HG03280 (cell line): ENCODE measurements around the gene TRIM56.
A peak's percentile ranks its signal among the peaks of the same experiment; 100 is the strongest.
"Not testable (repeated sequence)": the region's sequence is repeated elsewhere in the genome, so short reads cannot be mapped to it uniquely, and the experiment has no call there.

Source experiments
- ATAC-seq: cut with Tn5 transposase; IDR thresholded peaks from one replicate; pipeline ENCODE4 v1.9.1; 2021; ENCODE audit warnings: mild to moderate bottlenecking, moderate library complexity; ENCODE audit not compliant: unreplicated experiment

The TRIM56 gene

DNA sequence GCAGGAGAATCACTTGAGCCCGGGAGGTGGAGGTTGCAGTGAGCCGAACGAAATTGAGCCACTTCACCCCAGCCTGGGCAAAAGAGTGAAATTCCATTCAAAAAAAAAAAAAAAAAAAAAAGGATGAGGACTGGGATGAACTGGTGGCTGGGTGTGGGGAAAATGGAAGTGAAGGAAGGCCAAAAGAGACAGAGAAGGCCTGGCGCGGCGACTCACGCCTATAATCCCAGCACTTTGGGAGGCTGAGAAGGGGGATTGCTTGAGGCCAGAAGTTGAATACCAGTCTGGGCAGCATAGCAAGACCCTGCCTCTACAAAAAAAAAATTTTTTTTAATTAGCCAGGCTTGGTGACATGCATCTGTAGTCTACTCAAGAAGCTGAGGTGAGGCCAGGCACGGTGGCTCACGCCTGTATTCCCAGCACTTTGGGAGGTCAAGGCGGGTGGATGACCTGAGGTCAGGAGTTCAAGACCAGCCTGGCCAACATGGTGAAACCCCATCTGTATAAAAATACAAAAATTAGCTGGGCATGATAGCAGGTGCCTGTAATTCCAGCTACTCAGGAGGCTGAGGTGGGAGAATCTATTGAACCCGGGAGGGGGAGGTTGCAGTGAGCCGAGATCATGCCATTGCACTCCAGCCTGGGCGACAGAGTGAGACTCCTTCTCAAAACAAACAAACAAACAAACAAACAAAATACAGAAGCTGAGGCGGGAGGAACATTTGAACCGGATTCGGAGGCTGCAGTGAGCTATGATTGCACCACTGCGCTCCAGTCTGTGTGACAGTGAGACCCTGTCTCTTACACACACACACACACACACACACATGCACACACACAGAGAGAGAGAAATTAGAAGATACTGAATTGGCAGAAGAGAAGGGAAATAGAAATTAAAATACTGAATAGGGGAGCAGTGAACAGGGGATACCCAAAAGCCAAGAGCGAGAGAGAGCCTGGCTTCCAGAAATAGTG is 47.6 kb downstream of the TRIM56 start:
- ATAC-seq: not testable (repeated sequence)

DNA sequence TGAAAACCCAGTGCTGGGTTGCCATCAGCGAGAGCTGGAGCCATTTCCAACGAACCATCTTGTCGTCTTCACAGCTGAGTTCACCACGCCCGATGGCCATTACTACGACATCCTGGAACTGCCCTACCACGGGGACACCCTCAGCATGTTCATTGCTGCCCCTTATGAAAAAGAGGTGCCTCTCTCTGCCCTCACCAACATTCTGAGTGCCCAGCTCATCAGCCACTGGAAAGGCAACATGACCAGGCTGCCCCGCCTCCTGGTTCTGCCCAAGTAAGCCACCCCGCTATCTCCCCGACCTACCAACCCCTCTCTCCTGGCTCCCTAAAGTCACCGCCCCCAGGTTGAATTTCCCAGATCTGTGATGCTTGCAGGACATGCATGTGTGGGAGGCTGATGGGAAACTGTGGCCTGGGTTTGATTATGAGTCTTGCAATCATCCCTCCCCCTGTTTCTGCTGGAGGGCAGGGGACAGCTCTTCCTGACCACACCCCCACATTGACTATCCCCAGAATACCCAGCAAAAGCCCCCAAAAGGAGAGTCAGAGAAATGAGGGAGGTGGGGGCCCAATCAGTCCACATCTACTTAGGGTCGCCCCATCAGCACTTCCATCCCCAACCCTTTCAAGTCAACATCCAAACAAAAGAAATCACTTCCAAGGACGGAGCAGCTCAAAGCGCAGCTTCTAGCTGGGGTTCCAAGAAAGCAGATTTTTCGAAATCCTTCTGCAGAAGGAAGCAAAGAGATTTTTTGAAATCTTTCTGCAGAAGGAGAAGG is 48.5 kb downstream of the TRIM56 start:
- no peak for ATAC-seq

DNA sequence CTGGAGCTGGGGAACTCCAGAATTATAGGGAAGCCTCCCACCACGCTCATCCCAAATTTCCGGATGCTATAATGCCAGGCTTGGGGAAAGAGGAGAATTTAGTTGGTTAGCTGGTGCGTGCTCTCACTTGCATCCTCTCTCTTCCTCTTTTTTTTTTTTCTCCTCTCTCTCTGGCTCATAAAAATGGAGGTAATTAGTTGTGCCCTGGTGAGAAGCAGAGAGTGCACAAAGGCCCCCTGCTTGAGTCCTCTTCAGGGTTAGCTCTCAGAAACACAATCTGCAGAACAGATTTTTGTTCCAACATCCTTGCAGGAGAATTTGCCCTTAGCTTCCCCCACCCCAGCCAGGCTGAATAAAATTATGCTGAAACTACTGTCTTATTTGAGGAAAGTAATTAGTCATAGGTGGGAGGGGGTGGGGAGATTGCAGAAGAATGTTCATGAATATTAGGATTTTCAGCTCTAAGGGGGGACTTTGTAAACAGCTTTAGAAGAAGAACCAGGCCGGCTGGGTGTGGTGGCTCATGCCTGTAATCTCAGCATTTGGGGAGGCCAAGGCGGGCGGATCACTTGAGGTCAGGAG is 49.2 kb downstream of the TRIM56 start:
- ATAC-seq: no peak

DNA sequence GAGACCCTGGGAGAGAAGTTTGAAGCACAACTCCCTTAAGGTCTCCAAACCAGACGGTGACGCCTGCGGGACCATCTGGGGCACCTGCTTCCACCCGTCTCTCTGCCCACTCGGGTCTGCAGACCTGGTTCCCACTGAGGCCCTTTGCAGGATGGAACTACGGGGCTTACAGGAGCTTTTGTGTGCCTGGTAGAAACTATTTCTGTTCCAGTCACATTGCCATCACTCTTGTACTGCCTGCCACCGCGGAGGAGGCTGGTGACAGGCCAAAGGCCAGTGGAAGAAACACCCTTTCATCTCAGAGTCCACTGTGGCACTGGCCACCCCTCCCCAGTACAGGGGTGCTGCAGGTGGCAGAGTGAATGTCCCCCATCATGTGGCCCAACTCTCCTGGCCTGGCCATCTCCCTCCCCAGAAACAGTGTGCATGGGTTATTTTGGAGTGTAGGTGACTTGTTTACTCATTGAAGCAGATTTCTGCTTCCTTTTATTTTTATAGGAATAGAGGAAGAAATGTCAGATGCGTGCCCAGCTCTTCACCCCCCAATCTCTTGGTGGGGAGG is 52.5 kb downstream of the TRIM56 start:
- ATAC-seq: no peak

DNA sequence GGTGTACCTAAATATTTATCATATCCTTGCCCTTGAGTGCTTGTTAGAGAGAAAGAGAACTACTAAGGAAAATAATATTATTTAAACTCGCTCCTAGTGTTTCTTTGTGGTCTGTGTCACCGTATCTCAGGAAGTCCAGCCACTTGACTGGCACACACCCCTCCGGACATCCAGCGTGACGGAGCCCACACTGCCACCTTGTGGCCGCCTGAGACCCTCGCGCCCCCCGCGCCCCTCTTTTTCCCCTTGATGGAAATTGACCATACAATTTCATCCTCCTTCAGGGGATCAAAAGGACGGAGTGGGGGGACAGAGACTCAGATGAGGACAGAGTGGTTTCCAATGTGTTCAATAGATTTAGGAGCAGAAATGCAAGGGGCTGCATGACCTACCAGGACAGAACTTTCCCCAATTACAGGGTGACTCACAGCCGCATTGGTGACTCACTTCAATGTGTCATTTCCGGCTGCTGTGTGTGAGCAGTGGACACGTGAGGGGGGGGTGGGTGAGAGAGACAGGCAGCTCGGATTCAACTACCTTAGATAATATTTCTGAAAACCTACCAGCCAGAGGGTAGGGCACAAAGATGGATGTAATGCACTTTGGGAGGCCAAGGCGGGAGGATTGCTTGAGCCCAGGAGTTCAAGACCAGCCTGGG is 53.1 kb downstream of the TRIM56 start:
- peak; percentile 78 for ATAC-seq

DNA sequence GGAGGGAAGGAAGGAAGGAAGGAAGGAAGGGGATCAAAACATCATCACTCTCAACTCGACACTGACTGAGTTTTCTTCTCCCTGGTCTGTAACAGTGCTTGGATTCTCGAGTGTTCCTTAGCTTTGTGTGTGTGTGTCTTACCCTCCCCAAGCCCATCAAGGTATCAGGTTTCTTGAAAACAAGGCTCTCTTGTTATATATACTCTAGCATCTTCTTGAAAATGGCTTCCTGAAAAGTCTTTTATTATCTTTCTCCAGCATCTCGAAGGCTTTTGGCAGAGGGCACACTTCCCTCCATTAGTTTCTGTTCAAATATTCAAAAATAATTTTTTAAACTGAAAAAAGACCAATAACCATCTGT is 55.0 kb downstream of the TRIM56 start:
- ATAC-seq: no peak

DNA sequence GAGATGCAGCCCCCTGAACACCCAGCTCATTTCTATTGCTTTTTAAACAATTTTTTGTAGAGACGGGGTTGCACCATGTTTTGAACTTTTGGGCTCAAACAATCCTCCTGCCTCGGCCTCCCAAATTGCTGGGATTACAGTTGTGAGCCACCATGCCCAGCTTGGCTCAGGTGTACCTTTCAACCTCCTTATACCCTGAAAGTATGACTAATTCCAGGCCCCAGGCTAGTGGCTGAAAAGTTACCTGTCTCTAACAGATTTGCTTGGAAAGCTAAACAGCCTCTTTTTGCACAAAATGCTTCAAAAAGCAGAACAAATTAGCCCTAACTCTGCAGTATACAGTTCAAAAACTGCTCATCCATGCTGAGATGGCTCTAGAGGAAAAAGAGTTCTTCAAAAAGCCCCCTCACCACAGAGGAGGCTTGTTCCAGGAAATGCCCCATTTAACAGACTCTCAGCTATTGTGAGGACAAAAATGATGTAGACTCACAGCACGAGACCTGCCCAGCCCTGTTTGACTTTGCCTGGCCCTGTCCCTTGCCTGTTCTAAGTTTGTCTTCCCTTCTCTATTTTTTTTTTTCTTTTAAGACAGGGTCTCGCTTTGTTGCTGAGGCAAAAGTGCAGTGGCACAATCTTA is 55.6 kb downstream of the TRIM56 start:
- no peak for ATAC-seq
